GM12891 (cell line): ENCODE data around the gene CACNB4.
"Not testable (repeated sequence)": the region's sequence is repeated elsewhere in the genome, so short reads cannot be mapped to it uniquely, and the experiment has no call there.

Experiments
- DNase-seq: peaks from one replicate; pipeline ENCODE4 v3.0.0; 2011; ENCODE audit warnings: low spot score; ENCODE audit not compliant: insufficient read length
- FAIRE-seq: peaks from 2 replicates; lab custom pipeline; 2011; peaks lifted over from hg19 to GRCh38; lab: Jason Lieb, UNC
- PAX5 ChIP-seq: IDR thresholded peaks from 2 replicates; pipeline ENCODE4 v1.6.1; 2011; ENCODE audit warnings: low read length, moderate library complexity, mild to moderate bottlenecking; ENCODE audit not compliant: insufficient read depth, severe bottlenecking
- POLR2A ChIP-seq: IDR thresholded peaks from 2 replicates; pipeline ENCODE4 v1.6.1; 2011; ENCODE audit warnings: low read depth, low read length, control low read depth
- POLR2AphosphoS5 ChIP-seq: IDR thresholded peaks from 2 replicates; pipeline ENCODE4 v1.6.1; 2011; ENCODE audit warnings: low read depth, low read length, control low read depth
- POU2F2 ChIP-seq: IDR thresholded peaks from 2 replicates; pipeline ENCODE4 v1.6.1; 2011; ENCODE audit warnings: low read depth, mild to moderate bottlenecking, control low read depth, low read length, moderate library complexity
- SPI1 ChIP-seq: IDR thresholded peaks from 2 replicates; pipeline ENCODE4 v1.6.1; 2011; ENCODE audit warnings: low read depth, low read length, control low read depth
- TAF1 ChIP-seq: IDR thresholded peaks from 2 replicates; pipeline ENCODE4 v1.6.1; 2011; ENCODE audit warnings: low read depth, low read length, control low read depth

Gene CACNB4

GRCh38 chr2:152092095-152092494, 6.7 kb downstream of the CACNB4 start:
- FAIRE-seq (no peak), DNase-seq (no peak)
- TF ChIP-seq PAX5 (no peak), TAF1 (no peak), POU2F2 (no peak), SPI1 (no peak), POLR2AphosphoS5 (no peak), POLR2A (no peak)

- not testable (repeated sequence) for DNase-seq, FAIRE-seq
Measured at GRCh38 chr2:152090726-152091125, 8.1 kb downstream of the CACNB4 start.

- FAIRE-seq (no peak), DNase-seq (no peak)
- TF ChIP-seq PAX5 (no peak), TAF1 (no peak), POU2F2 (no peak), POLR2A (no peak), POLR2AphosphoS5 (no peak), SPI1 (no peak)
Measured at GRCh38 chr2:152089238-152089637, 9.6 kb downstream of the CACNB4 start.

GRCh38 chr2:152088006-152088405, 10.8 kb downstream of the CACNB4 start:
- FAIRE-seq = no peak
- TF ChIP-seq TAF1 (no peak), SPI1 (no peak), POLR2AphosphoS5 (no peak), PAX5 (no peak), POLR2A (no peak), POU2F2 (no peak)
- no peak for DNase-seq

GRCh38 chr2:152086231-152086630, 12.6 kb downstream of the CACNB4 start:
- FAIRE-seq (no peak), DNase-seq (no peak)

GRCh38 chr2:152084076-152084475, 14.8 kb downstream of the CACNB4 start:
- FAIRE-seq (no peak), DNase-seq (no peak)
- no peak for TF ChIP-seq SPI1

More at GRCh38 chr2:152086231-152086630, 12.6 kb downstream of the CACNB4 start:
- TF ChIP-seq PAX5 (no peak), POLR2AphosphoS5 (no peak), TAF1 (no peak), POU2F2 (no peak), SPI1 (no peak), POLR2A (no peak)

GRCh38 chr2:152083202-152083875, 15.5 kb downstream of the CACNB4 start:
- TF ChIP-seq POU2F2 (no peak), POLR2AphosphoS5 (no peak), SPI1 (no peak), TAF1 (no peak), POLR2A (no peak), PAX5 (no peak)
- DNase-seq (no peak), FAIRE-seq (no peak)

- DNase-seq = no peak
- TF ChIP-seq PAX5 (no peak), TAF1 (no peak), POLR2A (no peak), POLR2AphosphoS5 (no peak), SPI1 (no peak), POU2F2 (no peak)
- peak; percentile 77 for FAIRE-seq
Measured at GRCh38 chr2:152078662-152079061, 20.2 kb downstream of the CACNB4 start.

- TF ChIP-seq POU2F2 (no peak), PAX5 (no peak), TAF1 (no peak), POLR2AphosphoS5 (no peak), POLR2A (no peak), SPI1 (no peak)
- DNase-seq = no peak
- FAIRE-seq = no peak
Measured at GRCh38 chr2:152078023-152078422, 20.8 kb downstream of the CACNB4 start.

- DNase-seq (no peak), FAIRE-seq (no peak)
- no peak for TF ChIP-seq SPI1
- TF ChIP-seq POLR2AphosphoS5 = no peak
- no peak for TF ChIP-seq TAF1
- TF ChIP-seq PAX5 = no peak
- TF ChIP-seq POU2F2 = no peak
- TF ChIP-seq POLR2A = no peak
Measured at GRCh38 chr2:152075461-152076050, 23.3 kb downstream of the CACNB4 start.
